Measurements from ENCODE around the gene UBL4A. TPM values are rescaled to one million over a fixed set of nuclear protein-coding genes. Genes with fewer than 3 reads are reported as not detected.

UBL4A gene
- total and polyA plus RNA-seq, 2 donors (not counting 3 experiments of a cell fraction or from before 2014, with no cell fraction given): 25.3 to 31.4 TPM

GRCh38 chrX:154460326-154460725 is 26.1 kb downstream of the UBL4A start:
- DNase-seq (ENCODE audit: low read depth, low spot score): no peak
- CTCF ChIA-PET: interaction anchor here (1.0 kb wide), 1 partner anchor 87 kb away, joined by 3 read pairs; no protein-coding TSS in a partner anchor
- intact Hi-C loops (cut with micrococcal nuclease): no loop called here

More at GRCh38 chrX:154460326-154460725, 26.1 kb downstream of the UBL4A start:
- POLR2A ChIA-PET: no interaction called here
- H4K20me1 ChIP-seq (replicated peaks; ENCODE audit: control insufficient read depth, extremely low read depth, insufficient read depth, low read length): no peaks in the 10 kb centered on the region
- peaks cover 7% of the 10 kb centered on the region for H3K4me1 ChIP-seq (ENCODE audit: control insufficient read depth, extremely low read depth, insufficient read depth, low read length)
- no peak overlapping the region for H3K4me2 ChIP-seq (ENCODE audit: insufficient read depth, low read length)
- peaks cover 25% of the 10 kb centered on the region for H3K79me2 ChIP-seq (ENCODE audit: control insufficient read depth, insufficient read depth, low read length)
- H2AFZ ChIP-seq (ENCODE audit: low read depth, low read length): no peak overlapping the region
- no peaks in the 10 kb centered on the region for H3K27me3 ChIP-seq (ENCODE audit: control insufficient read depth in 2 of 2, insufficient read depth in 2 of 2, low read length in 2 of 2)
- FAIRE-seq: no peak
- H3K4me3 ChIP-seq (replicated peaks in 1 of 3; ENCODE audit: insufficient read depth in 1 of 3, low read depth in 1 of 3, low read length in 3 of 3): no peak overlapping the region
- dilution Hi-C loops (cut with MboI; ENCODE audit: extremely low pct_ligation_motif_present, low sequenced_read_pairs): no loop called here
- no peaks in the 10 kb centered on the region for H3K9me3 ChIP-seq (replicated peaks; ENCODE audit: control insufficient read depth, insufficient read depth, low read length)
- TF ChIP-seq MYC (IDR thresholded peaks at IDR 0.05; ENCODE audit: low read depth, low read length): no peak
- TF ChIP-seq MAX (IDR thresholded peaks at IDR 0.05; ENCODE audit: insufficient read depth, insufficient read length): no peak
- TF ChIP-seq POLR2AphosphoS5 (IDR thresholded peaks at IDR 0.05; ENCODE audit: insufficient read depth, low read depth, low read length): no peak
- no peak for TF ChIP-seq POLR2A (IDR thresholded peaks at IDR 0.05; ENCODE audit: low read depth, low read length)
- TF ChIP-seq FOS (IDR thresholded peaks at IDR 0.05; ENCODE audit: borderline replicate concordance, insufficient read depth, low read length): no peak
- no peak for TF ChIP-seq EZH2 (IDR thresholded peaks at IDR 0.05; ENCODE audit: borderline replicate concordance, low read depth, low read length, severe bottlenecking)
- no peak for TF ChIP-seq JUN (IDR thresholded peaks at IDR 0.05; ENCODE audit: borderline replicate concordance, insufficient read depth, insufficient read length, low read depth)
- TF ChIP-seq GATA2 (IDR thresholded peaks at IDR 0.05; ENCODE audit: insufficient read depth, insufficient read length, low read depth, low read length): no peak
- TF ChIP-seq CTCF (IDR thresholded peaks at IDR 0.05; ENCODE audit: extremely low read depth in 1 of 2, insufficient read depth in 1 of 2, low read depth in 1 of 2, low read length in 2 of 2): no peak
- H3K9ac ChIP-seq (replicated peaks; ENCODE audit: extremely low read depth, insufficient read depth, low read length): no peak overlapping the region
- peaks cover 0 to 11% of the 10 kb centered on the region in 2 experiments for H3K36me3 ChIP-seq (ENCODE audit: control insufficient read depth in 2 of 2, extremely low read depth in 1 of 2, insufficient read depth in 2 of 2, low read length in 2 of 2)
- TSS peak; percentile 3 for BruUV-seq (replicated peaks)
- H3K27ac ChIP-seq (ENCODE audit: insufficient read depth, low read depth, low read length): no peak overlapping the region
- no peaks in the 10 kb centered on the region for H3K9me1 ChIP-seq (replicated peaks; ENCODE audit: control insufficient read depth, extremely low read depth, insufficient read depth, low read length)
